Retinal pigment epithelial cell (primary cell): Measurements from ENCODE around the gene BLACAT1.

ENCODE experiments used
- DNase-seq: peaks from one replicate; pipeline ENCODE4 v3.0.0-alpha.2; 2010; ENCODE audit warnings: low read depth
- H3K4me3 ChIP-seq: 2 replicates; pipeline ENCODE4 v1.5.1; 2011; ENCODE audit warnings: mild to moderate bottlenecking, low read length, control low read depth, moderate library complexity
- CTCF ChIP-seq: conservative IDR thresholded peaks from 2 replicates; pipeline ENCODE4 v1.5.1; 2011; ENCODE audit warnings: low read depth, low read length, control low read depth, inconsistent platforms

BLACAT1 gene

GRCh38 chr1:205499789-205500188 lies 43.9 kb upstream of the BLACAT1 start:
- no peak for DNase-seq
- TF ChIP-seq CTCF = no peak
- H3K4me3 ChIP-seq = no peak overlapping the region

- no peak for TF ChIP-seq CTCF
- no peak for DNase-seq
- H3K4me3 ChIP-seq = no peak overlapping the region
Measured at GRCh38 chr1:205497351-205497750, 41.5 kb upstream of the BLACAT1 start.

GRCh38 chr1:205496661-205497060 lies 40.8 kb upstream of the BLACAT1 start:
- no peak for TF ChIP-seq CTCF
- no peak overlapping the region for H3K4me3 ChIP-seq
- no peak for DNase-seq

- no peak overlapping the region for H3K4me3 ChIP-seq
- no peak for DNase-seq
- no peak for TF ChIP-seq CTCF
Measured at GRCh38 chr1:205495237-205495823, 39.5 kb upstream of the BLACAT1 start.

GRCh38 chr1:205494115-205494514 lies 38.3 kb upstream of the BLACAT1 start:
- no peak for DNase-seq
- no peak for TF ChIP-seq CTCF
- H3K4me3 ChIP-seq = no peak overlapping the region

- TF ChIP-seq CTCF = no peak
Measured at GRCh38 chr1:205493241-205494085, 37.6 kb upstream of the BLACAT1 start.

GRCh38 chr1:205492774-205493173 lies 36.9 kb upstream of the BLACAT1 start:
- no peak for DNase-seq
- no peak for TF ChIP-seq CTCF
- H3K4me3 ChIP-seq = no peak overlapping the region

More at GRCh38 chr1:205493241-205494085, 37.6 kb upstream of the BLACAT1 start:
- DNase-seq = peak; percentile 68
- no peak overlapping the region for H3K4me3 ChIP-seq
